Neural crest cell (in vitro differentiated cells): Measurements from ENCODE around the gene DEFB110. TPM values are rescaled to one million over a fixed set of nuclear protein-coding genes. Genes with fewer than 3 reads are reported as not detected.

Experiments
- DNase-seq: peaks from one replicate; pipeline ENCODE4 v3.0.0; 2021; ENCODE audit warnings: low read depth, mixed read lengths, low spot score
- H3K27ac Mint-ChIP-seq: one replicate; pipeline ENCODE4 v1.8.0; 2021; ENCODE audit warnings: mild to moderate bottlenecking, mixed read lengths; ENCODE audit not compliant: unreplicated experiment
- H3K27me3 Mint-ChIP-seq: 2 replicates; pipeline ENCODE4 v1.8.0; 2021; ENCODE audit warnings: low read depth, mild to moderate bottlenecking, mixed read lengths
- H3K36me3 Mint-ChIP-seq: 2 replicates; pipeline ENCODE4 v1.8.0; 2021; ENCODE audit warnings: low read depth, mild to moderate bottlenecking, mixed read lengths
- H3K4me1 Mint-ChIP-seq: 2 replicates; pipeline ENCODE4 v1.8.0; 2021; ENCODE audit warnings: mixed read lengths
- H3K4me3 Mint-ChIP-seq: one replicate; pipeline ENCODE4 v1.8.0; 2021; ENCODE audit warnings: mild to moderate bottlenecking, mixed read lengths
- H3K9me3 Mint-ChIP-seq: 2 replicates; pipeline ENCODE4 v1.8.0; 2021; ENCODE audit warnings: mixed read lengths
- total RNA-seq: library from RNA; stranded (reverse); gene quantifications from 2 replicates; pipeline ENCODE4 v1.2.1, GENCODE V29; 2021
- TF ChIP-seq, protein P1 (sequence below): fragments of 200-600 bp; sonication (generic); conservative IDR thresholded peaks from 2 replicates; pipeline ENCODE4 v1.5.0; 2021; ENCODE audit warnings: antibody characterized with exemption, mild to moderate bottlenecking

The DEFB110 gene
- total RNA-seq, 1 donor from 2014 or later = not detected

- no peaks in the 10 kb centered on the region for H3K27me3 Mint-ChIP-seq
- no peaks in the 10 kb centered on the region for H3K9me3 Mint-ChIP-seq
- TF ChIP-seq, protein P1, sequence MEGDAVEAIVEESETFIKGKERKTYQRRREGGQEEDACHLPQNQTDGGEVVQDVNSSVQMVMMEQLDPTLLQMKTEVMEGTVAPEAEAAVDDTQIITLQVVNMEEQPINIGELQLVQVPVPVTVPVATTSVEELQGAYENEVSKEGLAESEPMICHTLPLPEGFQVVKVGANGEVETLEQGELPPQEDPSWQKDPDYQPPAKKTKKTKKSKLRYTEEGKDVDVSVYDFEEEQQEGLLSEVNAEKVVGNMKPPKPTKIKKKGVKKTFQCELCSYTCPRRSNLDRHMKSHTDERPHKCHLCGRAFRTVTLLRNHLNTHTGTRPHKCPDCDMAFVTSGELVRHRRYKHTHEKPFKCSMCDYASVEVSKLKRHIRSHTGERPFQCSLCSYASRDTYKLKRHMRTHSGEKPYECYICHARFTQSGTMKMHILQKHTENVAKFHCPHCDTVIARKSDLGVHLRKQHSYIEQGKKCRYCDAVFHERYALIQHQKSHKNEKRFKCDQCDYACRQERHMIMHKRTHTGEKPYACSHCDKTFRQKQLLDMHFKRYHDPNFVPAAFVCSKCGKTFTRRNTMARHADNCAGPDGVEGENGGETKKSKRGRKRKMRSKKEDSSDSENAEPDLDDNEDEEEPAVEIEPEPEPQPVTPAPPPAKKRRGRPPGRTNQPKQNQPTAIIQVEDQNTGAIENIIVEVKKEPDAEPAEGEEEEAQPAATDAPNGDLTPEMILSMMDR = no peak
- no peaks in the 10 kb centered on the region for H3K36me3 Mint-ChIP-seq
- H3K4me3 Mint-ChIP-seq = no peak overlapping the region
- no peaks in the 10 kb centered on the region for H3K4me1 Mint-ChIP-seq
- DNase-seq = no peak
- no peak overlapping the region for H3K27ac Mint-ChIP-seq
Measured at GRCh38 chr6:50003139-50003538, 18.7 kb downstream of the DEFB110 start.

- H3K27ac Mint-ChIP-seq = no peak overlapping the region
- H3K27me3 Mint-ChIP-seq = no peaks in the 10 kb centered on the region
- no peaks in the 10 kb centered on the region for H3K36me3 Mint-ChIP-seq
Measured at GRCh38 chr6:49995278-49995677, 26.5 kb downstream of the DEFB110 start.

GRCh38 chr6:49988900-49989299, 32.9 kb downstream of the DEFB110 start:
- TF ChIP-seq, protein P1 = no peak
- H3K27ac Mint-ChIP-seq = no peak overlapping the region
- H3K9me3 Mint-ChIP-seq = no peaks in the 10 kb centered on the region
- no peak for DNase-seq
- no peak overlapping the region for H3K4me3 Mint-ChIP-seq
- no peaks in the 10 kb centered on the region for H3K36me3 Mint-ChIP-seq
- no peaks in the 10 kb centered on the region for H3K4me1 Mint-ChIP-seq
- H3K27me3 Mint-ChIP-seq = no peaks in the 10 kb centered on the region

More at GRCh38 chr6:49995278-49995677, 26.5 kb downstream of the DEFB110 start:
- TF ChIP-seq, protein P1 = no peak
- DNase-seq = no peak
- Mint-ChIP-seq H3K4me3 (no peak overlapping the region), H3K4me1 (no peaks in the 10 kb centered on the region), H3K9me3 (no peaks in the 10 kb centered on the region)

- Mint-ChIP-seq H3K4me3 (no peak overlapping the region), H3K4me1 (no peaks in the 10 kb centered on the region), H3K36me3 (no peaks in the 10 kb centered on the region), H3K9me3 (no peaks in the 10 kb centered on the region), H3K27me3 (no peaks in the 10 kb centered on the region), H3K27ac (no peak overlapping the region)
- TF ChIP-seq, protein P1 = no peak
- DNase-seq = no peak
Measured at GRCh38 chr6:49987749-49988148, 34.0 kb downstream of the DEFB110 start.

GRCh38 chr6:49986551-49986950, 35.2 kb downstream of the DEFB110 start:
- no peaks in the 10 kb centered on the region for H3K4me1 Mint-ChIP-seq
- no peaks in the 10 kb centered on the region for H3K36me3 Mint-ChIP-seq

More at GRCh38 chr6:49986551-49986950, 35.2 kb downstream of the DEFB110 start:
- Mint-ChIP-seq H3K4me3 (no peak overlapping the region), H3K9me3 (no peaks in the 10 kb centered on the region), H3K27me3 (no peaks in the 10 kb centered on the region), H3K27ac (no peak overlapping the region)
- TF ChIP-seq, protein P1 = no peak
- no peak for DNase-seq
